GM06990 (cell line): Measurements from ENCODE around the gene PSMD11.

Experiments used
- DNase-seq: peaks from one replicate; pipeline ENCODE4 v3.0.0-alpha.2; 2011; ENCODE audit not compliant: insufficient read length; ENCODE audit errors: extremely low read depth
- H3K27me3 ChIP-seq: replicated peaks from 2 replicates; pipeline ENCODE4 v1.6.0; 2011; ENCODE audit warnings: low read length; ENCODE audit not compliant: control insufficient read depth, insufficient read depth
- H3K36me3 ChIP-seq: 2 replicates; pipeline ENCODE4 v1.5.1; 2011; ENCODE audit warnings: low read length; ENCODE audit not compliant: control insufficient read depth, insufficient read depth
- H3K4me3 ChIP-seq: replicated peaks from 2 replicates; pipeline ENCODE4 v1.5.1; 2011; ENCODE audit warnings: low read depth, mild to moderate bottlenecking, control low read depth, low read length
- TF ChIP-seq, protein P1 (sequence below): IDR thresholded peaks from 2 replicates; pipeline ENCODE4 v1.5.1; 2011; ENCODE audit warnings: low read length, control low read depth, mild to moderate bottlenecking, inconsistent platforms; ENCODE audit not compliant: insufficient read depth, poor library complexity, severe bottlenecking

PSMD11 gene

DNA sequence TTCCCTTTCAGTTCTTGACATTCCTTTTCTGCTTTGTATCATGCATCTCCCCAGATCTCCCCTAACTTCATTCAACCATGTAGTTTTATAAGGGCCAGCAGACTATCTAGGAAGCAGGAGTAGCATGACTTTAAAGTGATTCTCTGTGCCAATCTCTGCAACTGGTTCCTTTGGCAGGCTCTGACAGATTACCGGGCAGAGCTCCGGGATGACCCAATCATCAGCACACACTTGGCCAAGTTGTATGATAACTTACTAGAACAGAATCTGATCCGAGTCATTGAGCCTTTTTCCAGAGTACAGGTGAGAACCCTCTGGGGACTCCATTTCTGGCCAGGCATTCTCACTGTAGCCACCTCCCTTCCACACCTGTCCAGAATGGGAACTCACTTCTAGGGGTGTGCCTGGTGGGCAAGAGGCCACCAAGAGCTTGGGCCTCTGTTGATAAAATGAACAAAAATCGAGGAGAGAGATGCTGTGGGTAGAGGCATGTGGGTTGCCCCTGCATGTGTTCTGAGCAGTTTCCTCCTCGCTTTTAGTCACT lies 34.8 kb downstream of the PSMD11 start:
- no peak for DNase-seq
- no peak overlapping the region for H3K4me3 ChIP-seq
- H3K27me3 ChIP-seq = no peaks in the 10 kb centered on the region
- TF ChIP-seq, protein P1, sequence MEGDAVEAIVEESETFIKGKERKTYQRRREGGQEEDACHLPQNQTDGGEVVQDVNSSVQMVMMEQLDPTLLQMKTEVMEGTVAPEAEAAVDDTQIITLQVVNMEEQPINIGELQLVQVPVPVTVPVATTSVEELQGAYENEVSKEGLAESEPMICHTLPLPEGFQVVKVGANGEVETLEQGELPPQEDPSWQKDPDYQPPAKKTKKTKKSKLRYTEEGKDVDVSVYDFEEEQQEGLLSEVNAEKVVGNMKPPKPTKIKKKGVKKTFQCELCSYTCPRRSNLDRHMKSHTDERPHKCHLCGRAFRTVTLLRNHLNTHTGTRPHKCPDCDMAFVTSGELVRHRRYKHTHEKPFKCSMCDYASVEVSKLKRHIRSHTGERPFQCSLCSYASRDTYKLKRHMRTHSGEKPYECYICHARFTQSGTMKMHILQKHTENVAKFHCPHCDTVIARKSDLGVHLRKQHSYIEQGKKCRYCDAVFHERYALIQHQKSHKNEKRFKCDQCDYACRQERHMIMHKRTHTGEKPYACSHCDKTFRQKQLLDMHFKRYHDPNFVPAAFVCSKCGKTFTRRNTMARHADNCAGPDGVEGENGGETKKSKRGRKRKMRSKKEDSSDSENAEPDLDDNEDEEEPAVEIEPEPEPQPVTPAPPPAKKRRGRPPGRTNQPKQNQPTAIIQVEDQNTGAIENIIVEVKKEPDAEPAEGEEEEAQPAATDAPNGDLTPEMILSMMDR = no peak
- H3K36me3 ChIP-seq = peaks cover 42% of the 10 kb centered on the region

DNA sequence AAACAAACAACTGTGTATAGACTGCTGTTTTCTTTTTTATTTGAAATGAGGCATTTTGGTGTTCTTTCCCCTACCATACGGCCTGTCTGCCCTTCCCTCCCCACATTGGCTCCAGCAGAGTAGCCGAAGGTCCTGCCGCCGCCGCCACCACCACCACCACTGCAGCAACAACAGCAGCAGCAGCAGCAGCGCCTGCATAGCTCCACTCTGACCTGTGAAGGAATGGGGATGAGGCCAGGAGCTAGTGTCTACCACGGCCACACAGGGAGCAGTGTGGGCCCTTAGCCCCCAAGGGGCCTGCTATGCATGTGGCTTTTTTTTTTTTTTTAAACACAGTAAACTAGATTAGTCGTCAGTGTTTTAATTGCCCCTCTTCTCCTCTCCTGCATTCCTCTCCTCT lies 36.9 kb downstream of the PSMD11 start:
- TF ChIP-seq, protein P1 = no peak
- no peak for DNase-seq
- Histone ChIP-seq H3K36me3 (peaks cover 32% of the 10 kb centered on the region), H3K4me3 (no peak overlapping the region), H3K27me3 (no peaks in the 10 kb centered on the region)

DNA sequence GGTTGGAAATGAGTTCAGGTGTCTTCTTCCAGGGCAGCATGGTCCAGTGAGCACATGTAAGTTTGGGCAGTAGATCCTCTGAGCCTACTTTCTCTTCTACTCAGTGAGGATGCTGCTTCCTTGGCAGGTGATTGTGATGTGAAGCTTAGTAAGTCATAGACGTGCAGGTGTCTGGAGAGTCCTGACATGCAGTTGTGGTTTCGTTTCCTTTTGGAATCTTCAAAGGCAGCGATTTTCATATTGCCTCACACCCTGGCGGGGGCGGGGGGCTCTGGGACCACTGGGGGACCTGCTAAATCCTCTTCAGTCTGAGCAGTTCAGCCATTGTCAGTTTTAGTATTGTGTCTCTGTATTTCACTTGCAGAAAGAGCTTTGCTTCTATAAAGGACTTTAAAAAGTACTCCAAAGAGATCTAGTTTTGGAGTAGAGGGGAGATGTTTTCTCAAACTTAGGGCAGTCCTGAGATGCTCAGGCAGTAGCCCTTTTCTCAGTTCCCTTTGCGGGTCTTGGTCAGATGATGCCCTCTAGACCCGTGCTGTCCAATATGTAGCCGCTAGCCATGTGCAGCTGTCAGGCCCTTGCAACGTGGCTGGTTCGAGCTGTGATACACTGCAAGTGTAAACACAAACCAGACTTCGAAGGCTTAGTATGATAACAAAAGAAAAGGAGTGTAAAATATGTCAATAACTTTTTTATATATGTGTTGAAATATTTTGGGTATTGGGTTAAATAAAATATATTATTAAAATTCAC lies 38.4 kb downstream of the PSMD11 start:
- no peak for DNase-seq
- H3K4me3 ChIP-seq = no peak overlapping the region

DNA sequence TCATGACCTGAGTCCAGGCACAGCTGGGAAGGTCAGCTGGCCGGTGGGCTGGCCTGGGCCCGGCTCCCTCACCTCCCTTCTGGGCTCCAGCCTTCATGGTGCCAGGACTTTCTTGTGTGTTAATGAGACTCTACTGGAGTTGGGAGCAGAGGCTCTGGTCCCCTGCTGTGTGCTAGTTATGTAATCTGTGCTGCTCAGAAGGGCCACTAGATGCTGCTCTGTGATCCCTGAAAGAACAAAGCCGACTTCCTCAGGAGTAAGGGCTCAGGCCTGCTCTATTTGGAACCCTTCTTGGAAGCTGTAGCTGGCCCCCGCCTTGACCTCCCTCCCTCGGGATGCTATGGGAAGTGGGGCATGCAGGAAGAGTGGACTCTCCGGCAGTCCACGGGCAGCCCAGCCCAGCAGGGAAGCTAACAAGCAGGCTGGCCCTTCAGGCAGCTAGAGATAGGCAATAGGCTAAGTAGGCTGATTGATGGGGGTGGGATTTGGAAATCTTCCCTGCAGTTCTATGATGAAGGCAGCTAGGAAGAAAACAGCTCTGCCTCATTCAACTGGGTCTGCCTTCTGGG lies 39.2 kb downstream of the PSMD11 start:
- Histone ChIP-seq H3K4me3 (no peak overlapping the region), H3K36me3 (peaks cover 19% of the 10 kb centered on the region), H3K27me3 (no peaks in the 10 kb centered on the region)
- TF ChIP-seq, protein P1 = peak; percentile 95
- peak; percentile 58 for DNase-seq

More for the DNA sequence above, 38.4 kb downstream of the PSMD11 start:
- TF ChIP-seq, protein P1 = no peak
- Histone ChIP-seq H3K27me3 (no peaks in the 10 kb centered on the region), H3K36me3 (peaks cover 25% of the 10 kb centered on the region)

DNA sequence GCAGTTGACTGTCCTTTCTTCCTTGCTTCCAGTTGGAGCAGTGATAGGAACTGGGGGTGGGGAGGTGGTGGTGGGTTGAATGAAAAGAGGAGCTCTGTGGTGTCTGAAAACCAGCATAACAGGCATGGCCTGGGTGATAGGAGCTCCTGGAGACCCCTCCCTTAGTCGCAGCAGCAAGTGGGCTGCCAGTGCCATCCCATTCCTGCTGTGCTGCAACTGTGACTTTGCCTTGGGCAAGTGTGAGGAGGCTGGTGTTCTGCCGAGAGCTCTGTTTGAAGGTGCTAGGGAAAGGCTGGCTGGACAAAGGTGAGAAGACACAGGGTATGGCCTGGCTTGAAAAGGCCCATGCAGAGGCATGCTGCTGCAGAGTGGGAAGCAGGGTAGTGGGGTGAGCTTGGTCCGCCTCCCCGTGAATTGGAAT lies 39.7 kb downstream of the PSMD11 start:
- Histone ChIP-seq H3K36me3 (peaks cover 17% of the 10 kb centered on the region), H3K4me3 (no peak overlapping the region), H3K27me3 (no peaks in the 10 kb centered on the region)
- TF ChIP-seq, protein P1 = no peak
- no peak for DNase-seq
